ACC112 (cell line): ENCODE results near the gene ZNF165.
"Not testable (repeated sequence)": the region's sequence is repeated elsewhere in the genome, so short reads cannot be mapped to it uniquely, and the experiment has no call there.

ENCODE experiments used
- H2AFZ ChIP-seq: fragments of 200-600 bp; sonication (generic); one replicate; pipeline ENCODE4 v1.6.0; 2017; ENCODE audit warnings: antibody characterized with exemption, low read length; ENCODE audit not compliant: unreplicated experiment
- H3K27ac ChIP-seq: fragments of 200-600 bp; sonication (generic); 2 replicates; pipeline ENCODE4 v1.5.1; 2014; ENCODE audit warnings: low read depth, mild to moderate bottlenecking, antibody characterized with exemption, low read length, moderate library complexity
- H3K27me3 ChIP-seq: fragments of 200-600 bp; sonication (generic); 2 replicates; pipeline ENCODE4 v1.6.1; 2014; ENCODE audit warnings: mild to moderate bottlenecking, antibody characterized with exemption, low read length, moderate library complexity, mixed read lengths; ENCODE audit not compliant: insufficient read depth
- H3K36me3 ChIP-seq: fragments of 200-600 bp; sonication (generic); 2 replicates; pipeline ENCODE4 v1.6.1; 2016; ENCODE audit warnings: mild to moderate bottlenecking, antibody characterized with exemption, low read length, moderate library complexity, mixed read lengths; ENCODE audit not compliant: insufficient read depth
- H3K4me1 ChIP-seq: fragments of 200-600 bp; sonication (generic); one replicate; pipeline ENCODE4 v1.6.1; 2016; ENCODE audit warnings: low read length, mixed read lengths; ENCODE audit not compliant: insufficient read depth, unreplicated experiment, control insufficient read depth
- H3K4me3 ChIP-seq: fragments of 200-600 bp; sonication (generic); 2 replicates; pipeline ENCODE4 v1.5.1; 2014; ENCODE audit warnings: mild to moderate bottlenecking, low read depth, low read length
- H3K79me2 ChIP-seq: fragments of 200-600 bp; sonication (generic); one replicate; pipeline ENCODE4 v1.6.0; 2016; ENCODE audit warnings: low read length; ENCODE audit not compliant: control insufficient read depth, unreplicated experiment, insufficient read depth

The ZNF165 gene

GRCh38 chr6:28080381-28080630 is at the start of gene ZNF165:
ZNF165 (plus strand) TSS chr6:28080568; CDS start chr6:28085481, 4,913 bp downstream.
- peak within 1 kb of the TSS; percentile 99 for H2AFZ ChIP-seq
- not testable (repeated sequence) for H3K27me3 ChIP-seq, H3K4me1 ChIP-seq, H3K79me2 ChIP-seq, H3K36me3 ChIP-seq
- peak within 1 kb of the TSS; percentile 92 for H3K4me3 ChIP-seq
- peak within 1 kb of the TSS; percentile 87 for H3K27ac ChIP-seq

- no peak overlapping the region for H3K4me3 ChIP-seq
- H3K27ac ChIP-seq = no peak overlapping the region
- H3K4me1 ChIP-seq = no peaks in the 10 kb centered on the region
- no peak overlapping the region for H2AFZ ChIP-seq
- no peaks in the 10 kb centered on the region for H3K36me3 ChIP-seq
- H3K79me2 ChIP-seq = no peaks in the 10 kb centered on the region
- peaks cover 63% of the 10 kb centered on the region for H3K27me3 ChIP-seq
Observed at GRCh38 chr6:28053584-28053983, 26.8 kb upstream of the ZNF165 start.

GRCh38 chr6:28060405-28060804 is 20.0 kb upstream of the ZNF165 start:
- peaks cover 55% of the 10 kb centered on the region for H3K27me3 ChIP-seq
- no peaks in the 10 kb centered on the region for H3K79me2 ChIP-seq
- no peak overlapping the region for H3K27ac ChIP-seq
- H3K4me1 ChIP-seq = no peaks in the 10 kb centered on the region
- H3K4me3 ChIP-seq = no peak overlapping the region
- no peaks in the 10 kb centered on the region for H3K36me3 ChIP-seq
- H2AFZ ChIP-seq = no peak overlapping the region

DNA sequence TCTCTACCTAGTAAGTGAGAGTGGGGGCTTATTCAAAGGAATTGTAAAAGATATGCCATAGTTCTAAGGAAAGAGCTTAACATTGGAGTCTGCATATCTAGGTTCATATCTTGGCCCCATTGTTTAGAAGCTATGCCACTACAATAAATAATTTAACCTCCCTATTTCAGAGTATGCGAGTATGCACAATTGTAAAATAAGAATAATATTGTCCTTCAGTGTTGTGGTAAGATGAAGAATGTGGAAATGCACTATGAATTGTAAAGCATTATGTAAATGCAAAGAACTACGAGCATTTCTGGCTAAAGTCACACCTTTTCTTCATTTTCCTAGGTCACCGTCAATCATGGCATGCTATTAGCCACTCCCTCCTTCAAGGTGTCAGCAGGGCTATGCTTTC is 16.1 kb upstream of the ZNF165 start:
- no peaks in the 10 kb centered on the region for H3K36me3 ChIP-seq

GRCh38 chr6:28068067-28068466 is 12.3 kb upstream of the ZNF165 start:
- no peaks in the 10 kb centered on the region for H3K79me2 ChIP-seq
- H3K27me3 ChIP-seq = peaks cover 64% of the 10 kb centered on the region
- H3K36me3 ChIP-seq = no peaks in the 10 kb centered on the region
- no peak overlapping the region for H2AFZ ChIP-seq
- no peak overlapping the region for H3K27ac ChIP-seq
- no peaks in the 10 kb centered on the region for H3K4me1 ChIP-seq
- no peak overlapping the region for H3K4me3 ChIP-seq

More for the DNA sequence above, 16.1 kb upstream of the ZNF165 start:
- Histone ChIP-seq H3K27me3 (peaks cover 75% of the 10 kb centered on the region), H3K4me1 (no peaks in the 10 kb centered on the region), H2AFZ (no peak overlapping the region), H3K4me3 (no peak overlapping the region), H3K79me2 (no peaks in the 10 kb centered on the region), H3K27ac (no peak overlapping the region)

DNA sequence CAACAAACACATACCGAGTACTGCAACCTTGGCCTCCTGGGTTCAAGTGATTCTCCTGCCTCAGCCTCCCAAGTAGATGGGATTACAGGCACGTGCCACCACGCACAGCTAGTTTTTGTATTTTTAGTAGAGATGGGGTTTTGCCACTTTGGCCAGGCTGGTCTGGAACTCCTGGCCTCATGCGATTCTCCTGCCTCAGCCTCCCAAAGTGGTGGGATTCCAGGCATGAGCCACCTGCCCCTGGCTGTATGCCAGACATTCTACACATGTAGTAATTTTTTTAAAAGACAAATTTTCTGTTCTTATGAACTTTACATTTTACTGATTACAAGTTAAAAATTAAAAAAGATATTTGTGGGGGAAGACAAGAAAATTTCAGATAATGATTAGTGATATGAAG is 9.4 kb upstream of the ZNF165 start:
- not testable (repeated sequence) for H3K4me3 ChIP-seq, H3K4me1 ChIP-seq, H3K79me2 ChIP-seq, H3K27ac ChIP-seq, H2AFZ ChIP-seq, H3K36me3 ChIP-seq
- peaks cover 57% of the 10 kb centered on the region for H3K27me3 ChIP-seq

DNA sequence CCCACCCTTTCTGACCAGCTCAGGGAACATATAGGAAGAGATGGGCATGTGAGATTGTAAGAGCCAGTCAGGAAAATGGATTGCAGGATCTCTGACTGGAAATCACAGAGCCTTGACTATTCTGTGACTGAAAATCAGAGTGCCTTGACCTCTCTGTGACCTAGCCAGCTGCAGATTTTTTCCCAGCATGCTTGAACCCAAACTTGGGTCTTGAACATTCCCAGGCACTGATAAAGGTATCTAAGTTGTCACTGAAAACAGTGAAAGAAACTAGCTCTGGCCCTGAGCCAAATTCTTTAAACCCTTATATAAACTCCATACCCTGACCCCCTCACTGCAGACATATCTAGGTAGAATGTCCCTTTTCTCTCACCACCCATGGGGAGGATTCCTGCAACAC is 2.3 kb upstream of the ZNF165 start:
- Histone ChIP-seq H3K4me1 (peaks cover 3% of the 10 kb centered on the region), H3K79me2 (no peaks in the 10 kb centered on the region), H2AFZ (no peak overlapping the region), H3K27me3 (peaks cover 9% of the 10 kb centered on the region), H3K36me3 (no peaks in the 10 kb centered on the region), H3K4me3 (no peak overlapping the region), H3K27ac (no peak overlapping the region)

GRCh38 chr6:28078836-28079235 is 1.5 kb upstream of the ZNF165 start:
- no peak overlapping the region for H3K4me3 ChIP-seq
- H2AFZ ChIP-seq = no peak overlapping the region
- H3K27ac ChIP-seq = no peak overlapping the region
- H3K27me3 ChIP-seq = peaks cover 1% of the 10 kb centered on the region; the same call in 1 of the 2 replicates
- no peaks in the 10 kb centered on the region for H3K79me2 ChIP-seq
- H3K36me3 ChIP-seq = no peaks in the 10 kb centered on the region
- H3K4me1 ChIP-seq = peaks cover 3% of the 10 kb centered on the region

DNA sequence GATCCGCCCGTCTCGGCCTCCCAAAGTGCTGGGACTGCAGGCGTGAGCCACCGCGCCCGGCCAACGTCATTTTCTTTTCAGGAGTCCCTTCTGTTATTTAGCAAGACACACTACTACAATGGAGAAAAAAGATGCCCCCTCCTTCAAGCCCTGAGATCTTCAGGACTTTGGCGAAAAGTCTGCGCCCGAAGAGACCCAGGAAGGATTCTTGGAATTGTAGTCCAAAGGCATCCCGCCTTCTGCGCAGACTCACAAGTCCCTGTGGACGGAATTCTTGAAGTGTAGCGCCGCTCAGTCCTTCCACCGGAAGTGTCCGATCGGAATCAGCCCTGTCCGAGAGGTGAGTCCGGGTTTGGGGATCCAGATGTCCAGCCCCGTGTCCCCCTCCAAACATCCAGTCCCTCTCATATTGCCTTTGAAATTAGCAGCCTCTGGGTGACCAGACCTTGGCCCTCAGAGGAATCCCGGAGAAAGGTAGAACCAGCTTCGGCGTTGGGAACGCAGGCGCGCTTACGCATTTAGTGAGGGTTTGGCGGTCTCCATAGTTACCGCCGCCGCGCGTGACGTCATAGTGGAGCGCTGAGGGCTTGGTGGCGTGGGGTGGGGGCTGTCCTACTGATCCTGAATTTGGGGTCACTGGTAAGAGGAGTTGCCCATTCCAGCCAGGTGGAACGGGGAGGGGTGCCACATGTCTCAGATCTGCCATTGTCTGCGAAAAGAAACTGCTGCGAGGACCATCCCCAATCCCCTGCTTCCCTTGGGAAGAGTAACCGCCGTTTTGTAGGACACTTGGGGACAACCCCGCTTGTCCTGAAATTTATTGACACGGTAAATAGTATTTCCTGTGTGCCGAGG is 490 bp downstream of the ZNF165 start:
- Histone ChIP-seq H3K4me1 (peaks cover 3% of the 10 kb centered on the region), H3K27ac (peak overlapping the region; percentile 87), H3K4me3 (peak overlapping the region; percentile 92), H3K79me2 (no peaks in the 10 kb centered on the region), H2AFZ (peak overlapping the region; percentile 99), H3K27me3 (no peaks in the 10 kb centered on the region), H3K36me3 (peaks cover 2% of the 10 kb centered on the region; the same call in 1 of the 2 replicates)

GRCh38 chr6:28081486-28081751 is 1.1 kb downstream of the ZNF165 start:
- H3K36me3 ChIP-seq = peaks cover 4% of the 10 kb centered on the region; the same call in 1 of the 2 replicates
- H3K27ac ChIP-seq = peak overlapping the region; percentile 87
- H3K4me3 ChIP-seq = peak overlapping the region; percentile 92
- H3K27me3 ChIP-seq = no peaks in the 10 kb centered on the region
- H3K79me2 ChIP-seq = no peaks in the 10 kb centered on the region
- peaks cover 3% of the 10 kb centered on the region for H3K4me1 ChIP-seq
- H2AFZ ChIP-seq = peak overlapping the region; percentile 99

GRCh38 chr6:28082939-28083338 is 2.6 kb downstream of the ZNF165 start:
- no peak overlapping the region for H3K27ac ChIP-seq
- H3K79me2 ChIP-seq = no peaks in the 10 kb centered on the region
- H3K27me3 ChIP-seq = no peaks in the 10 kb centered on the region
- peaks cover 3% of the 10 kb centered on the region for H3K4me1 ChIP-seq
- H3K36me3 ChIP-seq = peaks cover 4% of the 10 kb centered on the region; the same call in 1 of the 2 replicates
- H3K4me3 ChIP-seq = no peak overlapping the region
- no peak overlapping the region for H2AFZ ChIP-seq
